HG03196 (cell line): ENCODE results near the gene AKIP1.
A peak's percentile ranks its signal among the peaks of the same experiment; 100 is the strongest.
"Not testable (repeated sequence)": the region's sequence is repeated elsewhere in the genome, so short reads cannot be mapped to it uniquely, and the experiment has no call there.

Source experiments
- ATAC-seq: cut with Tn5 transposase; IDR thresholded peaks from one replicate; pipeline ENCODE4 v1.9.1; 2021; ENCODE audit not compliant: unreplicated experiment

The AKIP1 gene, protein sequence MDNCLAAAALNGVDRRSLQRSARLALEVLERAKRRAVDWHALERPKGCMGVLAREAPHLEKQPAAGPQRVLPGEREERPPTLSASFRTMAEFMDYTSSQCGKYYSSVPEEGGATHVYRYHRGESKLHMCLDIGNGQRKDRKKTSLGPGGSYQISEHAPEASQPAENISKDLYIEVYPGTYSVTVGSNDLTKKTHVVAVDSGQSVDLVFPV

DNA sequence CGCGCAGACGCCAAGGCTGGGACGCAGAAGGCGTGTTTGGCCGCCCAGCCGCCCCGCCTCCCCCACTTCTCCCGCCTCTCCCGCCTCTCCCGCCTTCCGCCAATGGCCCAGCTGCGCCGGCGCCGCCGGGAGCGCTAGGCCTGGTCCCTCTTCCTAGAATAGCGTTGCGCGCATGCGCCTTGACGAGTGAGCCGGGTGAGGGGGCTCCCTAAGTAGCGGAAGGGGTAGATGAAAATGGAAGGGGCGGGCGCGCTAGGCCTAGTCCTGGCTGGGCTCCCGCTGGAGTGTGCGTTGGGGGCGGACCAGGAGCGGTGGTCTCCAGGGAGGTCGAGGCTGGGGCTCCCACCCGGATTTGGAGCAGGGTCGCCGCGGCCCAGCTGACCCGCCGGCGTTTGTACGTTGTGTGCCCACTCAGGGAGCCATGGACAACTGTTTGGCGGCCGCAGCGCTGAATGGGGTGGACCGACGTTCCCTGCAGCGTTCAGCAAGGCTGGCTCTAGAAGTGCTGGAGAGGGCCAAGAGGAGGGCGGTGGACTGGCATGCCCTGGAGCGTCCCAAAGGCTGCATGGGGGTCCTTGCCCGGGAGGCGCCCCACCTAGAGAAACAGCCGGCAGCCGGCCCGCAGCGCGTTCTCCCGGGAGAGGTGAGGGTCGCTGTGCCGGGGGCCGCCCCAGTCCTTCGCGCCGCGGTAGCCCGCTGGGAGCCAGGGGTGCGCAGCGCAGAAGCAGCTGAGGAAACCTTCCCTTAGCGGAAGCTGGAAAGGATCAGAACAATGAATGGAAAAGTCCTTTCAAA, at the start of gene AKIP1:
Gene AKIP1, plus strand, starts transcription at position 161 of the 795 bp plus-strand sequence. Its CDS starts 261 bp downstream, at position 422.
- peak; percentile 79 for ATAC-seq

DNA sequence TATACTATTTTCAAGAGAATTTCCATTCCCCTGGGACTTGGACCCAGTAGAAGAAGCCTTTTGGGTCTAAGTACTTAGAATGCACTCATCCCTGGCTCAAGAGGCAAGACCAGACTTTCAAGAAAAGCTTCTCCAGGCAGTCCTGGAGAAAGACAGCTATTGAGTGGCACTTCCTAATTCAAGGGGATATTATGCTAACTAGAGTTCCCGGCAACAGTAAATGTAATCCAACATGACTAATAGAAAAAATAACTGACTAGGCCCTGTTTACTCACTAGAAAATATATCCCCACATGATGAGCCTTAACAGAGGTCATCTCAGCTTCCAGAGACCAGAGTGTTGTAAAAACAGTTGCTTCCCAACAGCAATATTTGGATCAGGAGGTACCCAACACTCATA, 47.2 kb upstream of the AKIP1 start:
- no peak for ATAC-seq

DNA sequence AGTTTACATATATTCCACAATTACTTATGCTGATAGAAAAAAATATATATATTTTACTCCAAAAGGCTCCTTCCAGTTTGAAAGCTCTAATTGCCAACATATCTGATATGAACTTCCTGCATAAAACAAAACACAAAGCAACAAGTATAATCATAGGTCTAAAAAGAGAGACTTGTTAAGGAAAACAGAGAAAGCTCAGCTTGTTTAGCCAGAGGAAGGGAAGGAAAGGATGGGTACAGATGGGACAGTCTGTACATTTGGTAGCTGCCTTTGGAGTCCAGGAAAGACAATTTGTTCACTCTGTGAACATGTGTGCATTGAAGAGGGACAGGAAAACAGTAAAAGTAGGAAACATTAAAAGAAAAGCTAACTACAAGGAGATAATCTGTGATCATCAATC, 45.7 kb upstream of the AKIP1 start:
- no peak for ATAC-seq

DNA sequence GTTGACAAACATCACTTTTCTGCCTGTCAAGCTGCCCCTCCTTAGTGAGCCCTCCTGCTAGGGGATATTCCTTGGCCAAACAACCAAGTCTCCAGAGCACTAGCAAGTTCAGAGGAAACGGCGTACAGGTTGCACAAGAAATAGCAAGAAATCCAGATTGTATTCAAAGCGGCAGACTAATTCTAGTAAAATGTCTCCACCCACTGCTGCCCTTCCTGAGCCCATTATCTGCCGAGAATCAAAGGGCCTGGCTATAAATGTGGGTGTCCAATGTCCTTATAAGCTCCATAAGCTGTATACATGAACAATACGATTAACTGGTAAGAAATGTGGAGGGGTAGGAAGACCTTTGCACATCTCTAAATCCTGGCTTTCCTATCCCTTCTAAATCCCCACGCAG, 44.0 kb upstream of the AKIP1 start:
- no peak for ATAC-seq

DNA sequence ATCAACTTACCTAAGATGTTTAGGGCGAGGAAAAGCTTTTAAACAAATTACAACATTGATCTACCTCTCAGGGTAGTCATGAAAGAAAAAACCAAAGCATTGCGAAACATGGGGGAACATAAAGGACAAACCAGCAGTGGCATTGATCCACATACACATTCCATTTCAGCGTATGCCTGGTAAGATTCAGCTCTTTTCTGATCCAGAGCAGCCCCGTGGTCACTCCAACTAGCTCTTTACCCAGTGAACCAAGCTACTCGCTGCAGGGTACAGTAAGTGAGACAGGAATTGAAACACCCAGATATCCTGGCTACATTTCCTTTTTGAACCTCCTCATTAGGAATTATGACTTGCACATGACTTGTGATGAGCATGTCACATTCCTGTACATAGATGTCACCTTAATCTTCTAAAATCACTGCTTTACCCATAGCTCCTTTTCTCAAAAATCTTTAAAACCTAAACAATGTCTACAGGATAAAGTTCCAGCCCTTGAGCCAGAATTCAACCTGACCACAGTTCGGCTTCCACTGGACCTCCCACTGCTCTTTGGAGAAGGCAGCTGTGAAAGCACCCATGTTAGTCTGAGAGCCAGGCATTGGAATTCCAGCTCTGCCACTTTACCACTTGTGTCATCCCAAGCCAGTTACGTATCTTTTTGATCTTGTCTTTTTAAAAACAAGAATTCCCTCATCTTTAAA, 42.9 kb upstream of the AKIP1 start:
- ATAC-seq, result no peak

DNA sequence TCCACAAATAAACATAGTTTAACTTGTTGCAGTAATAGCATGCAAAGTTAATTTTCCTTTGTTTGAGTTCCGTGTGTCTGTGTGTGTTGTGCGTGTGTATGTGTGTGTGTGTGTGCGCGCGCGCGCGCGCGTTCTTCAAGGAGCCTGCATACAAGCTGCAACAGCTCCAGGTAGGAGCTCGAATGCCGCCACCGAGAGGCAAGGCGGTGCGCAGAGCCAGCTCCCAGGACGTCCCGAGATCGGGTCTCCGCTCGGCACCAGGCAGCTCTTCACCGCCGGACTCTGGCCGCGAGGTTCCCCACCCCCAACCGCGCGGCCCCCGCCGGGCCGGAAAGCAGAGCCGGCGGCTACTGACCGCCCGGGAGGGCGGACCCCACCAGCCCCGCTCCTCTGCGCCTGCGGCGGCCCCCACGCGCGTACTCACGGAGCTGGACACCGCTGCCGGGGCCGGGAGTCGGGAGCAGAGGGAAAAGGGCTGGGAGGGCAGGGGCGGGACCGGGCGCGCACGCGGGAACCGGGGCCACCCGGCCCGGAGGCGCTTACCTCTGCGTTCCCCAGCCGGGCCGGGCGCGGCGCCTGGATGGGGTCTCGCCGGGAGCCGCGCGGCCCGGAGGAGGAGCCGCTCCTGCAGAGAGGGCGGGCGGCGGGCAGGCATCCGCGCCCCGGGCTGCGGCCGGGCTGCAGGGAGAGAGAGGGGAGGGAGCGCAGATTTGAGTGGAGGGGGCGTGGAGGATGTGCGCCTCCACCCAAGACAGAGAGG, 40.4 kb upstream of the AKIP1 start:
- ATAC-seq, result no peak

DNA sequence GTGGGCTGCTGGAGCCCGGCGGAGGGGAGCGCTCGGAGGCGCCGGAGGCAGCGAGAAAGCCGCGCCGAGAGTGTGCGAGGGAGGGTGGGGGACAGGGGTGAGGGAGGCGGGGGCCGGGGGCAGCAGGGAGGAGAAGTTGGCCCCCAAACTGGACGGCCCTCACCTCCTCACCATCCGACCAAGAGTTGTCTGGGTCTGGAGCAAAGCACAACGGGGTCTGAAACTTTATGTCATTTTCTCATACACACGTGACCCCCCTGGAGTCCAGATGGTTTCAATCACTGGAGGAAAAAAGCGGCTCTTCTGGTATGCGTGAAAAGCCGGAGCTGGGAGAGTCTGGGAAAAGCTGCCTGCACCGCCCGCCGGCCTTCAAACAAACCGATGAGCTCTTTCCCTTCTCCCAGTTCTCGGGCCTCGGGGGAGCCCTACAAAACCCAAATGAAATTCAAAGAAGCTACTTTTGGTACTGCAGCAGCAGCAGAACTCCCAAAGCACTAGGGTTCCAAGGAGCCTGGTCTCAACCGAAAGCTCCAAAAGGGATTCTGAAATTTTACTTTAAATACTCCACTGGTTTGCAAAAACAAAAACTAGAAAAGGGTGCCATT, 39.7 kb upstream of the AKIP1 start:
- ATAC-seq, result no peak

DNA sequence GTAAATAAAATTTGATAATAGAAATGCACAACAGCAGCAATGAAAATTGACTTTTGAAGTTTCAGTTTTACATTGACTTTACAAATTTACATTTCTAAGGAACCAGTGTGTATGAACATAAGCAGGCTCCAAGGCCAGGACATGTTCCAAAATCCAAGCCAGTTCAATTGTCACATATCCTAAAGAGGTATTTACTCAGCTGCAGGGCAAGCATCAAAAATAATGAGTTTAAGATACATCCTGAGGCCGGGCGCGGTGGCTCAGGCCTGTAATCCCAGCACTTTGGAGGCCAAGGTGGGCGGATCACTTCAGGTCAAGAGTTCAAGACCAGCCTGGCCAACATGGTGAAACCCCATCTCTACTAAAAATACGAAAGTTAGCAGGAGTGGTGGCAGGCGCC, 39.0 kb upstream of the AKIP1 start:
- no peak for ATAC-seq

DNA sequence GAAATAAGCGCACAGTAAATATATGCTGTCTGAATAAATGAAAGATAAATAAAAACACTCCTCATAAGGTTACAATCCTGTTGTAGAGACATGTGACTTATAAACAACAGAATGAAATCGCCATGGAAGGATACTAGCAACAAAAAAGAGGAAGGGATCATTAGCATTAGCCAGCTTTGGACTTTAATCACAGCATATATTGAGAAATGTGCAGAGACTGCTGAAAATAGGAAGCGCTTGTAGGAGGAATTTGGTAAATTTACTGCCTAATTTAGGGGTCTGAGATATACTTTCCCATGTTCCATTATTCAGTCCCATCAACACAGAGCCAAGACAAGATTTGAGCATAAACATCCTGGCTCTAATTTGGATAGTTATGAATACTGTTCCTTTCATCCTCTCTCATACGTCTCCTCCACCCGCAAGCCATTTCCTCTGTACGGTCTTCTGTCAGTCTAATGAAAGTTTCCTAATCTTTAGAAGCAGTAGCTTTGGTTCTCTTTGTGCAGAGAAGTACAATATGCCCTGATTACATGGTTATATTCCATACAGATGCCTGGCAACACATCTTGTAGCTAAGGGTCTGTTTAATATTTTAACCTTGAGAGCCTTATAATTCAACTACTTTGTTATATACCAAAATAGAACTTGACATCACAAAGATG, 37.1 kb upstream of the AKIP1 start:
- ATAC-seq, result no peak

DNA sequence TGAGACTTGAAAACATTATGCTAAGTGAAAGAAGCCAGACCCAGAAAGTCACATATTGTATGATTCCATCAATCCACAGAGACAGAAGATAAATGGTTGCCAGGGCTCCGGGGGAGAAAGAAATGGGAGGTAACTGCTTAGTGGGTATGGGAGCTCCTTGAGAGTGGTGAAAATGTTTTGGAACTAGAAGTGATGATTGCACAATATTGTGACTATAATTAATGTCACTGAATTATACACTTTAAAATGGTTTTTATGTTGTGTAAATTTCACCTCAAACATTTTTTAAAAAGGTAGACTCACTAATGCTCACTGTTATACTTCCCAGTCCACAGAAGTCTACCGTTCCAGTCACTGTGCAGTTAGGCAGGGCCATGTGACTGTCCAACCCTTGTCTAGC, 32.2 kb upstream of the AKIP1 start:
- ATAC-seq, result no peak

DNA sequence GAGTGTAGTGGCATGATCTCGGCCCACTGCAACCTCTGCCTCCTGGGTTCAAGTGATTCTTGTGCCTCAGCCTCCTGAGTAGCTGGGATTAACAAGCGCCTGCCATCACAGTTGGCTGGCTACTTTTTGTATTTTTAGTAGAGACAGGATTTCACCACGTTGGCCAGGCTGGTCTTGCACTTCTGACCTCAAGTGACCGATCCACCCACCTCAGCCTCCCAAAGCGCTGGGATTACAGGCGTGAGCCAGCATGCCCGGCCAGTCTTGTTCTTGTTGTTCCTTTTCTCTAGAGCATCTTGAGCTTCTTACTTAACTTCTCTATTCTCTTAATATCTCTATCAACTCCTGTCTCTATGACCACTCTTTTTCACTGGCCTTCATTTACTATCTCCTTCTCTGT, 29.4 kb upstream of the AKIP1 start:
- not testable (repeated sequence) for ATAC-seq

DNA sequence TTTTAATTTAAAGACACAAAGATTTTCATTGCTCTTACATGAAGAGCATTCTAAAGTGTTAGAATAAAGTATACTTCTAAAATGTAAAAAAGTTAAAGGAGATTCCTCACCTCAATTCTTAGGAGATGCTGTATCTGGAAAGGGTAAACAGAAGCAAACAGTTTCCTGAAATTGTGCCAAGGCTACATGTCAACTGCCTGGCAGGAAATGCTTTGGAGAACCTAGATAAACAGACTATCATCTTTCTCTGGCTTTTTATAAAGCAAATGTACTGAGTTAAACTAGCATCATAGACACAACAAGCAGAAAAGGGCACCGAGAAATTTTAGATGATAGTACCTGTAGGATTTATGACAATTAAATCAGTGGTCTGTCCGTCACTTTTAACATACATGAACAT, 24.7 kb upstream of the AKIP1 start:
- ATAC-seq, result no peak

DNA sequence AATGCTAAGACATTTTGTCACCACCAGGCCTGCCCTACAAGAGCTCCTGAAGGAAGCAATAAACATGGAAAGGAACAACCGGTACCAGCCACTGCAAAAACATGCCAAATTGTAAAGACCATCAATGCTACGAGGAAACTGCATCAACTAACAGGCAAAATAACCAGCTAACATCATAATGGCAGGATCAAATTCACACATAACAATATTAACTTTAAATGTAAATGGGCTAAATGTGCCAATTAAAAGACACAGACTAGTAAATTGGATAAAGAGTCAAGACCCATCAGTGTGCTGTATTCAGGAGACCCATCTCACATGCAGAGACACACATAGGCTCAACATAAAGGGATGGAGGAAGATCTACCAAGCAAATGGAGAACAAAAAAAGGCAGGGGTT, 19.8 kb upstream of the AKIP1 start:
- ATAC-seq, result not testable (repeated sequence)

DNA sequence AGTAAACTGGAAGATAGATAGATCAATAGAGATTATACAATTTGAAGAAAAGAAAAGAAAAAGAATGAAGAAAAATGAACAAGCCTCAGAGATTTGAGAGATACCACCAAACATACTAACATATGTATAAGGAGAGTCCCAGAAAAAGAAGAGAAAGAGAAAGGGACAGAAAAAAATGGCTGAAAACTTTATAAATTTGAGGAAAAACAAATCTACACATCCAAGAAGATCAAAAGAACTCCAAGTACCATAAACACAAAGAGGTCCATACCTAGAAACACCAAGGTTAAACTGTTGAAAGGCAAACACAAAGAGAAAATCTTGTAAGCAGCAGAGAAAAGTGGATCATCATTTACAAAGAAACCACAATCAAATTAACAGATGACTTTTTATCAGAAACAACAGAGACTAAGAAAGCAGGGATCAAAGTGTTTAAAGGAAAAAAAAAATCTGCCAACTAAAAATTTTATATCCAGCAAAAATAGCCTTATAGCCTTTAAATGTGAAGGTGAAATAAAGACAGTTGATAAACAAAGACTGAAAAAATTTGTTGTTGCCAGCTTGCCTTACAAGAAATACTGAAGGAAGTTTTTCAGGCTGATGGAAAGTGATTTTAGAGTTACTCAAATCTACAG, 11.8 kb upstream of the AKIP1 start:
- no peak for ATAC-seq

DNA sequence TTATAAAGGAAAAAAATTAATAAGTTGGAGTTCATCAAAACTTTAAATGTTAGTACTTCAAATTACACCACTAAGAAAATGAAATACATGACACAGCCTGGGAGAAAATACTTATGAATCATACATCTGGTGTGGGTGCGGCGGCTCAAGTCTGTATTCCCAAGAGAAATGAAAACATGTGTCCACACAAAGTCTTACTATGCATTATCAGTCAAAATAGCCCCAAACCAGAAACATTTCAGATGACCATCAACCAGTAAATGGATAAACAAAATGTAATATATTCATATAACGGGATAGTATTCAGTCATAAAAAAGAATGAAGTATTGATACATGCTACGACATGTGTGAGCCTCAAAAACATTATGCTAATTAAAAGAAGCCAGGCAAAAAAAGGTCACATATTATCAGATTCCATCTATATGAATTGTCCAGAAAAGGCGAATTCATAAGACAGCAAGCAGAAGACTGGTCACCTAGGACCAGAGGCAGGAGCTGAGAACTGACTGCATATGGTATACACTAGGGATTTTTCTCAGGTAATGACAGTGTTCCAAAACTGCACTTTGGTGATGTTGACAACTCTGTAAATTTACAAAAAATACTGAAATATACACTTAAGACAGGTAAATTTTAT, 5.3 kb upstream of the AKIP1 start:
- no peak for ATAC-seq

DNA sequence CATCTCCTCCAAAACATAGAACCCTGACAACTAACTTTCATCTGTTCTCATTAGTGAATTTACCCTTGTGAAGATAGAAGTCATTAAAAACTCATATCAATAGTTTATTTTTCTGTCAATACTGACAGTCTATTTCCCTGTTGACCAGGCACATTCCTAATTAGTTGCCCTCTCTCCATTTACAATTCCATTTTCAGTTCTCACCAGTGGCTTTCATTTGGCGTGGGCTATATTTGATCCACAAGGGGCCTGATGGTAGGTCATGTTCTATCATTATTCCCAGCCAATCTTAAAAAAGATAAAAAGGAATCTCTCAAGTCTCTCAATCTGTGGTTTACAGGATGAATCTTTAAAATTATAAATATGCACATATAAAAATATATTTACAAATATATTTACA, 3.9 kb upstream of the AKIP1 start:
- ATAC-seq, result no peak

DNA sequence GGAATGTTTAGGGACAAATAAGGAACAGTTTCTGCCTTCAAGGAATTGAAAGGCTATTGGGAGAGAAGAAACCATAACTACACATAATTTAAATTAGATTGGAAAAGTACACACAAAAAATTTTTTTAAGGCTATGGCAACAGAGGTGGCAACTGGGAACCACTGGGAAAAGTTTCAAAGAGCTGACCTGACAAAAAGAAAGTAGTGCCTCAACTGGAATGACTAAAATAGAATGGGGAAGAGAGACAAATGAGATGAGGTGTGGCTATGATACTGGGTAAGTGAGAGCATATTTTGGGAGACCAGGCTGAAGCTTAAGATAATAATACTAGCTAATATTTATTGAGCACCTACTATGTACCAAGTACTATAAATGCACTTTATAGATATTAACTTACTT, 2.9 kb upstream of the AKIP1 start:
- no peak for ATAC-seq

DNA sequence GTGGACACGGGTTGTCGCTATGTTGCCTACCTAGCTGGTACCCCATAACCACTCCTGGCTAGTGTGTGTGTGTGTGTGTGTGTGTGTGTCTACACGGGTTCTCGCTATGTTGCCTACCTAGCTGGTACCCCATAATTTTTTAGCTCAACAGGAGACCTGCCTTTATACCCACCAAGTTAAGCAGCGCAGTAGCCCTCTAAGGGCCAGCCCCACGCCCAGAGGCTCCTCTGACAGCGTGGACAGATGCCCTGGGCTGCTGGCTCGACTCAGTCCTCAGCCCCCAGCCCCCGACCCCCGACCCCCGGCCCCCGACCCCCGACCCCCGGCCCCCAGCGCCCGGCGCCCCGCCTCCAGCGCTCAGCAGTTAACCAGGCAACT, 351 bp upstream of the AKIP1 start:
- no peak for ATAC-seq

DNA sequence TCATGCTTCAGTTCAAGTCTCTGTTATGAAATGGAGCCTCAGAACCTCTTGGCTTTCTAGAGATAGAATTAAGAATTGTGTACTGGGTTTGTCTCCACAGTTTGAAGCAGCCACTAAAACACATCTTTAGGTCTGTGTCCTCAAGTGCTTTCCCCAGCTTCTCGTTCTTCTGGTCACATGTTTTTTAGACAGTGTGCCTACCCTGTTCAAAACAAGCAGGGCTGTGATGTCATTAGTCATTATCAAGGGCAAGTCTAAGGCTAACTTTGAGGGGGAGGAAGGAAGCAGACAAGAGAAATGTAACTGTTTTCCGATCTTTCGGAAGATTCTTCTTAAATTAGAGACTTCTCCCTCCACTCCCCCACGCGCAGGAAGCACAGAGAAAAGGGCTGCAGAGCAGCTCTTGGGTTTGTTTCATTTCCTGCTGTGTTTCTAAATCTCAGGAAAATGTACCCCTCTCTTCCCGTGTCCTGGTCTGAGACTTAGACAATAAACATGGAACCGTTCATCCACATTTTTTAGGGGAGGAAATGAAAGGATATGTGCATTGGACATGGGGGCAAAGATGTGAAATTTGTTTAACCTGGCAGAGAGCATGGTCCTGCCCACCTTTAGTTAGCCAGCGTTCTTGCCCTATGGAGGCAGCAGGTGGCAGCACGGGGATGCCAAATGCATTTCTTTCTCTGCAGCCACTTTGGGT, 3.1 kb downstream of the AKIP1 start:
- no peak for ATAC-seq
